HCT116 (cell line): ENCODE measurements around the gene UTS2R. TPM values are rescaled to one million over a fixed set of nuclear protein-coding genes. Genes with fewer than 3 reads are reported as not detected.

Source experiments
- ATAC-seq: fragments of 200-7000 bp; cut with Tn5 transposase; 2 replicates; pipeline ENCODE4 v1.9.1; 2020; ENCODE audit warnings: mild to moderate bottlenecking, moderate library complexity
- BruUV-seq: library from RNA; stranded (reverse); fragments of 400-500 nt; replicated peaks from 2 replicates; lab custom pipeline; 2021; lab: Mats Ljungman, UMichigan
- CTCF ChIA-PET: fragments of 300-600 bp; sonication (Branson Sonifier 250); formaldehyde crosslinking; loops from one replicate; lab custom pipeline; 2021; ENCODE audit warnings: antibody characterized with exemption; lab: Charles Lee
- POLR2A ChIA-PET: fragments of 300-600, 350-600 bp; sonication (Branson Sonifier 250); formaldehyde crosslinking; loops from one replicate; lab custom pipeline; 2021; ENCODE audit warnings: antibody characterized with exemption; lab: Charles Lee
- RAD21 ChIA-PET, 2 experiments: fragments of 300-600 bp; sonication (Branson Sonifier 250); formaldehyde crosslinking; loops; one replicate each; lab custom pipeline; 2023; ENCODE audit warnings: low total read pairs in 2 of 2; ENCODE audit not compliant: uncharacterized antibody in 2 of 2, unreplicated experiment in 2 of 2, low non-redundant PET in 1 of 2; lab: Charles Lee
- DNase-seq: peaks from one replicate; pipeline ENCODE4 v3.0.0-alpha.2; 2010; ENCODE audit warnings: low read depth, low spot score
- H2AFZ ChIP-seq: fragments of 200-600 bp; shearing (Covaris generic), sonication (generic); 2 replicates; pipeline ENCODE4 v1.6.1; 2017; ENCODE audit warnings: low read depth, mixed run types, mixed read lengths, antibody characterized with exemption, low read length; ENCODE audit not compliant: poor library complexity, severe bottlenecking
- H3K27ac ChIP-seq: 2 replicates; pipeline ENCODE4 v1.5.1; 2012; ENCODE audit warnings: low read depth, low read length
- H3K27me3 ChIP-seq: fragments of 200-600 bp; sonication (generic); 2 replicates; pipeline ENCODE4 v1.6.1; 2016; ENCODE audit warnings: mixed run types, low read length, mixed read lengths; ENCODE audit not compliant: insufficient read depth
- H3K36me3 ChIP-seq, 2 experiments: fragments of 200-500 bp in 1 of 2; fragments of 200-600 bp in 1 of 2; sonication (Bioruptor generic) in 1 of 2; sonication (generic) in 1 of 2; 2 replicates each; pipeline versions ENCODE4 v1.5.1 to v1.6.1; 2014 to 2016; ENCODE audit warnings: low read length in 2 of 2, inconsistent platforms in 1 of 2, mixed read lengths in 1 of 2, mixed run types in 1 of 2; ENCODE audit not compliant: insufficient read depth in 2 of 2, control insufficient read depth in 1 of 2
- H3K4me1 ChIP-seq, 2 experiments: fragments of 200-600 bp in 1 of 2; sonication (generic) in 1 of 2; 2 replicates each; pipeline versions ENCODE4 v1.5.1 to v1.6.1; 2012 to 2017; ENCODE audit warnings: low read length in 2 of 2, inconsistent platforms in 1 of 2, mild to moderate bottlenecking in 1 of 2, mixed read lengths in 1 of 2, mixed run types in 1 of 2, moderate library complexity in 1 of 2; ENCODE audit not compliant: insufficient read depth in 2 of 2, control insufficient read depth in 1 of 2
- H3K4me2 ChIP-seq: fragments of 200-600 bp; sonication (generic); 2 replicates; pipeline ENCODE4 v1.6.1; 2017; ENCODE audit warnings: mixed run types, low read length, mixed read lengths
- H3K4me3 ChIP-seq, 2 experiments: fragments of 200-600 bp in 1 of 2; sonication (generic) in 1 of 2; replicated peaks in 1 of 2; 2 replicates each; pipeline ENCODE4 v1.5.1; 2011 to 2016; ENCODE audit warnings: low read length in 2 of 2, control low read depth in 1 of 2, low read depth in 1 of 2, mild to moderate bottlenecking in 1 of 2, mixed read lengths in 1 of 2, mixed run types in 1 of 2
- H3K79me2 ChIP-seq: fragments of 200-600 bp; sonication (generic); 2 replicates; pipeline ENCODE4 v1.6.1; 2017; ENCODE audit warnings: mild to moderate bottlenecking, mixed run types, low read length, moderate library complexity, mixed read lengths; ENCODE audit not compliant: insufficient read depth
- H3K9ac ChIP-seq: fragments of 200-600 bp; sonication (generic); 2 replicates; pipeline ENCODE4 v1.6.1; 2016; ENCODE audit warnings: low read length, mixed read lengths
- H3K9me2 ChIP-seq: fragments of 200-600 bp; sonication (generic), shearing (Covaris generic); 2 replicates; pipeline ENCODE4 v1.6.1; 2017; ENCODE audit warnings: mixed run types, mild to moderate bottlenecking, moderate library complexity; ENCODE audit not compliant: insufficient read depth
- H3K9me3 ChIP-seq, 2 experiments: fragments of 200-500 bp in 1 of 2; fragments of 200-600 bp in 1 of 2; sonication (Bioruptor generic) in 1 of 2; sonication (generic) in 1 of 2; 2 replicates each; pipeline ENCODE4 v1.6.1; 2014 to 2017; ENCODE audit warnings: low read length in 2 of 2, mixed read lengths in 2 of 2, inconsistent platforms in 1 of 2, low read depth in 1 of 2, mild to moderate bottlenecking in 1 of 2, mixed run types in 1 of 2, moderate library complexity in 1 of 2; ENCODE audit not compliant: control insufficient read depth in 1 of 2, insufficient read depth in 1 of 2
- H4K20me1 ChIP-seq: fragments of 200-600 bp; sonication (generic), shearing (Covaris generic); 2 replicates; pipeline ENCODE4 v1.6.1; 2017; ENCODE audit warnings: mixed run types, mild to moderate bottlenecking, moderate library complexity; ENCODE audit not compliant: insufficient read depth
- CEBPB ChIP-seq: IDR thresholded peaks from 2 replicates; pipeline ENCODE4 v1.6.1; 2012; ENCODE audit warnings: low read depth
- FOSL1 ChIP-seq: IDR thresholded peaks from 2 replicates; pipeline ENCODE4 v1.6.1; 2012; ENCODE audit warnings: low read depth
- MAX ChIP-seq: IDR thresholded peaks from 2 replicates; pipeline ENCODE4 v1.6.1; 2012
- SP1 ChIP-seq: IDR thresholded peaks from 2 replicates; pipeline ENCODE4 v1.6.1; 2012; ENCODE audit warnings: low read depth
- ZFX ChIP-seq: fragments of 450-650 bp; IDR thresholded peaks from 2 replicates; pipeline ENCODE4 v1.6.1; 2017
- ZNF274 ChIP-seq: fragments of 200-500 bp; sonication (Bioruptor generic); IDR thresholded peaks from 2 replicates; pipeline ENCODE4 v1.6.1; 2014; ENCODE audit warnings: mild to moderate bottlenecking, low read depth, low read length, inconsistent platforms
- intact Hi-C: fragments of 100-400 bp; cut with micrococcal nuclease; formaldehyde crosslinking; loops from 2 replicates; pipeline ENCODE4 v1.10.0; 2022
- total RNA-seq: library from RNA; stranded (reverse); gene quantifications from one replicate; pipeline ENCODE4 v1.2.1, GENCODE V29; 2021; ENCODE audit not compliant: unreplicated experiment

The UTS2R gene
- total RNA-seq, 1 experiment from 2014 or later, result not detected

- no peak for TF ChIP-seq ZNF274
- TF ChIP-seq MAX, result 0 out of 2 replicates have a peak, but pooled peaks have one; percentile 47
- no peak for TF ChIP-seq CEBPB
- TF ChIP-seq SP1, result no peak
Measured at GRCh38 chr17:82384730-82385481, 13.3 kb downstream of the UTS2R start (continued).

GRCh38 chr17:82385559-82386254 lies 14.1 kb downstream of the UTS2R start:
- ChIA-PET RAD21 (no interaction called here), POLR2A (no interaction called here), CTCF (no interaction called here)
- no peak for TF ChIP-seq FOSL1
- peak; percentile 2; the same call in 1 of the 2 replicates for TF ChIP-seq ZFX
- no peaks in the 10 kb centered on the region for H3K79me2 ChIP-seq
- H4K20me1 ChIP-seq, result no peaks in the 10 kb centered on the region
- no TSS peak for BruUV-seq
- H3K4me3 ChIP-seq, result no peak overlapping the region
- no peaks in the 10 kb centered on the region for H3K9me2 ChIP-seq
- ATAC-seq (no peak), DNase-seq (no peak)
- H2AFZ ChIP-seq, result no peak overlapping the region
- H3K36me3 ChIP-seq, result no peaks in the 10 kb centered on the region
- intact Hi-C loops, result no loop called here
- H3K27me3 ChIP-seq, result no peaks in the 10 kb centered on the region
- H3K27ac ChIP-seq, result no peak overlapping the region
- H3K9ac ChIP-seq, result no peak overlapping the region
- no peaks in the 10 kb centered on the region for H3K9me3 ChIP-seq
- no peak overlapping the region for H3K4me2 ChIP-seq
- peaks cover 15 to 33% of the 10 kb centered on the region in 2 experiments for H3K4me1 ChIP-seq
